GM12891 (cell line): ENCODE results near the gene TPSB2.

ENCODE experiments used
- DNase-seq: peaks from one replicate; pipeline ENCODE4 v3.0.0; 2011; ENCODE audit warnings: low spot score; ENCODE audit not compliant: insufficient read length
- FAIRE-seq: peaks from 2 replicates; lab custom pipeline; 2011; peaks lifted over from hg19 to GRCh38; lab: Jason Lieb, UNC
- PAX5 ChIP-seq: IDR thresholded peaks from 2 replicates; pipeline ENCODE4 v1.6.1; 2011; ENCODE audit warnings: low read length, moderate library complexity, mild to moderate bottlenecking; ENCODE audit not compliant: insufficient read depth, severe bottlenecking
- POLR2A ChIP-seq: IDR thresholded peaks from 2 replicates; pipeline ENCODE4 v1.6.1; 2011; ENCODE audit warnings: low read depth, low read length, control low read depth
- POLR2AphosphoS5 ChIP-seq: IDR thresholded peaks from 2 replicates; pipeline ENCODE4 v1.6.1; 2011; ENCODE audit warnings: low read depth, low read length, control low read depth
- POU2F2 ChIP-seq: IDR thresholded peaks from 2 replicates; pipeline ENCODE4 v1.6.1; 2011; ENCODE audit warnings: low read depth, mild to moderate bottlenecking, control low read depth, low read length, moderate library complexity
- SPI1 ChIP-seq: IDR thresholded peaks from 2 replicates; pipeline ENCODE4 v1.6.1; 2011; ENCODE audit warnings: low read depth, low read length, control low read depth
- TAF1 ChIP-seq: IDR thresholded peaks from 2 replicates; pipeline ENCODE4 v1.6.1; 2011; ENCODE audit warnings: low read depth, low read length, control low read depth

TPSB2 gene

GRCh38 chr16:1213796-1214372 is 16.1 kb downstream of the TPSB2 start:
- DNase-seq, result no peak
- no peak for FAIRE-seq
- TF ChIP-seq POLR2AphosphoS5, result no peak
- no peak for TF ChIP-seq TAF1
- no peak for TF ChIP-seq PAX5

- TF ChIP-seq POU2F2 (no peak), POLR2A (no peak), TAF1 (no peak), POLR2AphosphoS5 (no peak), PAX5 (no peak)
- DNase-seq (no peak), FAIRE-seq (no peak)
Observed at GRCh38 chr16:1213231-1213630, 16.8 kb downstream of the TPSB2 start.

- no peak for DNase-seq
- FAIRE-seq, result no peak
- TF ChIP-seq POU2F2 (no peak), POLR2A (no peak), POLR2AphosphoS5 (no peak), PAX5 (no peak), SPI1 (no peak), TAF1 (no peak)
Observed at GRCh38 chr16:1212616-1213194, 17.3 kb downstream of the TPSB2 start.

- DNase-seq, result no peak
- no peak for FAIRE-seq
- no peak for TF ChIP-seq POLR2A
- TF ChIP-seq SPI1, result no peak
- TF ChIP-seq POLR2AphosphoS5, result no peak
- TF ChIP-seq PAX5, result no peak
- TF ChIP-seq POU2F2, result no peak
- no peak for TF ChIP-seq TAF1
Observed at GRCh38 chr16:1211451-1212268, 18.3 kb downstream of the TPSB2 start.

- DNase-seq, result no peak
- TF ChIP-seq POU2F2 (no peak), PAX5 (no peak), SPI1 (no peak), TAF1 (no peak), POLR2AphosphoS5 (no peak), POLR2A (no peak)
- no peak for FAIRE-seq
Observed at GRCh38 chr16:1210461-1210860, 19.5 kb downstream of the TPSB2 start.

- FAIRE-seq (no peak), DNase-seq (no peak)
- TF ChIP-seq POU2F2 (no peak), POLR2A (no peak), SPI1 (no peak), POLR2AphosphoS5 (no peak), PAX5 (no peak), TAF1 (no peak)
Observed at GRCh38 chr16:1209081-1209480, 20.9 kb downstream of the TPSB2 start.

- no peak for FAIRE-seq
- DNase-seq, result no peak
Observed at GRCh38 chr16:1208239-1208830, 21.6 kb downstream of the TPSB2 start.

GRCh38 chr16:1206786-1207185 is 23.2 kb downstream of the TPSB2 start:
- no peak for FAIRE-seq
- no peak for TF ChIP-seq POLR2AphosphoS5
- no peak for TF ChIP-seq TAF1
- TF ChIP-seq POU2F2, result no peak
- TF ChIP-seq POLR2A, result no peak
- TF ChIP-seq PAX5, result no peak
- no peak for TF ChIP-seq SPI1
- DNase-seq, result no peak

More at GRCh38 chr16:1208239-1208830, 21.6 kb downstream of the TPSB2 start:
- no peak for TF ChIP-seq PAX5

- FAIRE-seq (no peak), DNase-seq (no peak)
- TF ChIP-seq POLR2A (no peak), TAF1 (no peak), SPI1 (no peak), PAX5 (no peak), POLR2AphosphoS5 (no peak)
Observed at GRCh38 chr16:1206326-1206725, 23.7 kb downstream of the TPSB2 start.
